Progenitor cell of endocrine pancreas (in vitro differentiated cells): ENCODE measurements around the gene CD40LG. TPM values are rescaled to one million over a fixed set of nuclear protein-coding genes. Genes with fewer than 3 reads are reported as not detected.

Experiments
- DNase-seq: peaks from one replicate; pipeline ENCODE4 v3.0.0; 2021; ENCODE audit warnings: low spot score; ENCODE audit not compliant: unreplicated experiment
- H3K27ac Mint-ChIP-seq: 2 replicates; pipeline ENCODE4 v1.8.0; 2021; ENCODE audit warnings: mild to moderate bottlenecking, moderate library complexity, mixed read lengths
- H3K27me3 Mint-ChIP-seq: 2 replicates; pipeline ENCODE4 v1.8.0; 2021; ENCODE audit warnings: mixed read lengths
- H3K36me3 Mint-ChIP-seq: 2 replicates; pipeline ENCODE4 v1.8.0; 2022; ENCODE audit warnings: mixed read lengths; ENCODE audit not compliant: insufficient read depth
- H3K4me1 Mint-ChIP-seq: 2 replicates; pipeline ENCODE4 v1.8.0; 2021; ENCODE audit warnings: low read depth, mixed read lengths
- H3K4me3 Mint-ChIP-seq: 2 replicates; pipeline ENCODE4 v1.8.0; 2021; ENCODE audit warnings: low read depth, mild to moderate bottlenecking, moderate library complexity, mixed read lengths
- H3K9me3 Mint-ChIP-seq: 2 replicates; pipeline ENCODE4 v1.8.0; 2021; ENCODE audit warnings: low read depth, mixed read lengths
- total RNA-seq: library from RNA; stranded (reverse); gene quantifications from 2 replicates; pipeline ENCODE4 v1.2.1, GENCODE V29; 2021
- TF ChIP-seq, protein P1 (sequence below): fragments of 200-600 bp; sonication (generic); IDR thresholded peaks from one replicate; pipeline ENCODE4 v1.5.0; 2021; ENCODE audit warnings: antibody characterized with exemption, mild to moderate bottlenecking; ENCODE audit not compliant: unreplicated experiment

The CD40LG gene
- total RNA-seq, 1 donor from 2014 or later, result not detected

DNA sequence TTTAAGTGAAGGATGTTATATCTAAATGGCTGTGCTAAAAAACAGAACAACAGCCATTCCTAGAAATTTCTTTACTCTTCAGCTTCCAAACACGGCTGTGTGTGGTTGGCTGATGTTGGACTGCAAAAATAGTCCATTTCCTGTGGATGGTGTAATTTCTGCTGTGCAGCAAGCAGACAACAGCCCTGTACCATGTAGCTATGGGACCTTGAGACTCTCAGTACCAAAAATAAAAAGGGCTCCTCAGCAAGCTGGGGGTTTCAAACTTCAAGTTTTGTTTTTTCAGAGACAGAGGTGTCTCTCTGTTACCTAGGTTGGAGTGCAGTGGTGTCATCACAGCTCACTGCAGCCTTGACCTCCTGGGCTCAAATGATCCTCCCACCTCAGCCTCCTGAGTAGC is 18.1 kb downstream of the CD40LG start:
- Mint-ChIP-seq H3K27ac (no peak overlapping the region), H3K9me3 (peaks cover 31% of the 10 kb centered on the region), H3K27me3 (no peaks in the 10 kb centered on the region), H3K4me3 (no peak overlapping the region), H3K4me1 (no peaks in the 10 kb centered on the region), H3K36me3 (peaks cover 5% of the 10 kb centered on the region)
- no peak for DNase-seq
- TF ChIP-seq, protein P1, sequence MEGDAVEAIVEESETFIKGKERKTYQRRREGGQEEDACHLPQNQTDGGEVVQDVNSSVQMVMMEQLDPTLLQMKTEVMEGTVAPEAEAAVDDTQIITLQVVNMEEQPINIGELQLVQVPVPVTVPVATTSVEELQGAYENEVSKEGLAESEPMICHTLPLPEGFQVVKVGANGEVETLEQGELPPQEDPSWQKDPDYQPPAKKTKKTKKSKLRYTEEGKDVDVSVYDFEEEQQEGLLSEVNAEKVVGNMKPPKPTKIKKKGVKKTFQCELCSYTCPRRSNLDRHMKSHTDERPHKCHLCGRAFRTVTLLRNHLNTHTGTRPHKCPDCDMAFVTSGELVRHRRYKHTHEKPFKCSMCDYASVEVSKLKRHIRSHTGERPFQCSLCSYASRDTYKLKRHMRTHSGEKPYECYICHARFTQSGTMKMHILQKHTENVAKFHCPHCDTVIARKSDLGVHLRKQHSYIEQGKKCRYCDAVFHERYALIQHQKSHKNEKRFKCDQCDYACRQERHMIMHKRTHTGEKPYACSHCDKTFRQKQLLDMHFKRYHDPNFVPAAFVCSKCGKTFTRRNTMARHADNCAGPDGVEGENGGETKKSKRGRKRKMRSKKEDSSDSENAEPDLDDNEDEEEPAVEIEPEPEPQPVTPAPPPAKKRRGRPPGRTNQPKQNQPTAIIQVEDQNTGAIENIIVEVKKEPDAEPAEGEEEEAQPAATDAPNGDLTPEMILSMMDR, result no peak

DNA sequence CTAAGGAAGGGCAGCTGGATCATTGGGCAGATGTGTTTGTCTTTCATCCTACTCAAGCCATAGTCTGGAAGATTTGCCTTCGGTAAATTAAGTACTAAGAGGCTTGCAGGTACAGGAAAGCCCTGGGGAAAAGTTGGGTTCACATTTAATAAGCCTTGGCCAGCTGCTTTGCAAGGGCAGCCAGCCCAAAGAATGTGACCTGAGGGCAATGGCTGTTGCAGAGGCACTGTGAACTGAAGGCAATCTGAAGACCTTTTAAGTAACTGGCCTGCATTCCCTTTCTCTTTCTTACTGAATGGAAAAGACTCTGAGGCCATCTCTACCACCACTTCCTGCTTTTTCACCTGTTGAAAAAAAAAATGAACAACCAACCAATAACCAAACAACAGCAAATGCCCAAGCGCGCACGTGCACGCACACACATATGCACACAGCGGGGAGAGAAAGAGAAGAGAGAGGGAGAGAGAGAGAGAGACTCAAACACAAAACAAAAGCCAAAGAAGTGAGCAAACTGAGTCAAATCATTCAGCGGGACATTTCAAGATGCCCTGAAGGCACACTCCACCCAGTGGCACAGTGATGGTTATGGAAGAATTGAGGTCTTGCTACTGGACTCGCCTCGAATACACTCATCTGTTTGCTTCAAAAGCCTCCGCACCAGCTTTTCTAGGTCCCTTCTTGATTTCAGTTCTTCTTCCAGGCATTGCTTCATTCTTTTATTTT is 19.6 kb downstream of the CD40LG start:
- H3K4me1 Mint-ChIP-seq, result no peaks in the 10 kb centered on the region
- no peak overlapping the region for H3K27ac Mint-ChIP-seq
- peaks cover 3% of the 10 kb centered on the region for H3K27me3 Mint-ChIP-seq
- H3K9me3 Mint-ChIP-seq, result peaks cover 31% of the 10 kb centered on the region
- TF ChIP-seq, protein P1, result no peak
- no peak for DNase-seq
- no peak overlapping the region for H3K4me3 Mint-ChIP-seq
- H3K36me3 Mint-ChIP-seq, result peaks cover 5% of the 10 kb centered on the region

DNA sequence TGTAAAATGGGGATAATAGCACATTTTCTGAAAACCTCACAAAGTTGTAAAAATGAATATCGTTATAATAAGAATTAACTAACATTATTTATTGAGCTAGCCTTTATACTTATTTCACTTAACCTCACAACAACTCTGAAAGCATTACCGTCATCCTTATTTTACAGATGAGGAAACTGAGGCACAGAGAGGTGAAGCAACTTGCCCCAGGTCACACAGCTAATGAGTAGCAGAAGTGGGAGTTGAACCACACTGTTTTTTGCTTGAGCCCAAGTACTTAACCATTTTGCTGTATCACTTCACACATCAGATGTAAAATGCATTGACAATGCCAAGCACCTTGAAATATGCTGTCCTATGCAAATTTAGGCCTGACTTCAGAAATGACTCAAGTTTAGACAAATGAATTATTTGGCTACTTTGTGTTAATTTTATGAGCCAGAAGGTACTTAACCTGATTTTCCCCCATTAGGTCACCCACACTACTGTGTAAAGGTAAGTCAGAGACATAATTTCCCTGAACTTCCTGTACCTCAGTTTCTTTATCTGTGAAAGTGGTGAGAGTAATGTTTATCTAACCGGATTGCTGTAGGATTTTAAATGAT is 23.1 kb downstream of the CD40LG start:
- Mint-ChIP-seq H3K36me3 (no peaks in the 10 kb centered on the region), H3K27ac (no peak overlapping the region), H3K9me3 (peaks cover 22% of the 10 kb centered on the region), H3K27me3 (peaks cover 3% of the 10 kb centered on the region), H3K4me3 (no peak overlapping the region), H3K4me1 (no peaks in the 10 kb centered on the region)
- DNase-seq, result no peak
- TF ChIP-seq, protein P1, result no peak

DNA sequence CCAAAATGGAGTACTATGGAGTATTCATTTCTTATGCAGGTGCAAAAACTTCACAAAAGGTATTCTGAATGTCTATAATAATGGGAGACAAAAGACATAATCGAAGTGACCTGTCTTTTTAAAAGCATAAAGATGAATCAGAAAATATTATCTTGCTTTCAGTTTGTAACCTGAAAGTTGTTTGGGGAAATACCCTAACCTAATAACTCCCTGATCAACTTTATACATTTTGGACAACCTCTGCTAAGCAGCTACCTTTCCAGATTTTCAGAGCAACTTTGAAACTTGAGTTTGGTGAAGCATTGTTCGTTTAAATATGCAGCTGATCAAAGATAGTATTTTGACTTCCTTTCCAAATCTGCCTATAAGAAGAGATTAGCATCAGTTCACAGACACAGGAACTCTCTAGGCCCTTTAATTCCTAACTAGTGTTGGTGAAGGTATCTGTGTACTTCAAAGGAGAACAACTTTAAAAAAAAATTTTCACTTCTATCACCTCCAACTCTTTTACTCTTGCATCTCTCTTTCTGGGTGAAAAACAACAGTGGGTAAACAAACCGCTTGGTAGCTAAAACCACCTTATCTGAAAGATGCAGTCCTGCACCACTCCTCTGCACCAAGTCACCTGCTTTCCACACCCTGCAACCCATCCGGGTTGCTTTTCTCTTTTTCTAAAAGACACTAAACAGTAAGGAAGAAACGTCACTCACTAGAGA is 26.5 kb downstream of the CD40LG start:
- TF ChIP-seq, protein P1, result no peak
- Mint-ChIP-seq H3K27ac (no peak overlapping the region), H3K27me3 (peaks cover 3% of the 10 kb centered on the region), H3K9me3 (peaks cover 21% of the 10 kb centered on the region), H3K36me3 (no peaks in the 10 kb centered on the region), H3K4me1 (no peaks in the 10 kb centered on the region), H3K4me3 (no peak overlapping the region)
- DNase-seq, result no peak

DNA sequence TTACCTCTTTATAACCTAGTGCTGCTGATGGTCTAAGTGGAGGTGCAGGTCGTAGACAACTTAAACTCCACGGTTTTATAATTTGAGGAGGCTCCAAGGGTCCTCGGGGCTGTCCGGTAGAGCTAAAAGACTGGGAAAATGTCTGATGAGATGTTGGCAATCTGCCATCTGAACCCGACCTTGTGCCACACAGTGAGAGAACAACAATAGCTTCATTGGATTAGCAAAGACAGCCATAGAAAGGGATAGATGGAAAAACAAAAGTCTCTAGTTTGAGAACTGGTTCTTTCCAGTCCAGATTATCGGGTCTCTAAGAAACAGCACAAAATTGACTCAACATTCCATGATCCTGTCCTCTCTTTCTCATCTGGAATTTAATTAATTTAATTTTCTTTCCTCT is 31.6 kb downstream of the CD40LG start:
- Mint-ChIP-seq H3K9me3 (peaks cover 13% of the 10 kb centered on the region), H3K36me3 (no peaks in the 10 kb centered on the region), H3K4me1 (no peaks in the 10 kb centered on the region), H3K27ac (no peak overlapping the region), H3K4me3 (no peak overlapping the region), H3K27me3 (no peaks in the 10 kb centered on the region)
- no peak for DNase-seq
- TF ChIP-seq, protein P1, result no peak
